A673 (cell line): ENCODE measurements around the gene GPR31.

Experiments used
- CTCF ChIP-seq: fragments of 300-800, 200-600 bp; sonication (generic); conservative IDR thresholded peaks from 2 replicates; pipeline ENCODE4 v1.5.1; 2017; ENCODE audit warnings: low read depth, mild to moderate bottlenecking, antibody characterized with exemption, low read length, moderate library complexity, mixed read lengths
- EZH2 ChIP-seq: fragments of 200-600 bp; sonication (generic); IDR thresholded peaks from 2 replicates; pipeline ENCODE4 v1.6.1; 2017; ENCODE audit warnings: borderline replicate concordance, low read depth, mild to moderate bottlenecking, mixed read lengths, antibody characterized with exemption, low read length; ENCODE audit not compliant: poor library complexity, severe bottlenecking

GRCh38 chr6:167122041-167122826 lies 35.5 kb downstream of the GPR31 start:
- TF ChIP-seq CTCF (no peak), EZH2 (no peak)
